H1 (cell line): ENCODE results near the gene EGF. TPM values are rescaled to one million over a fixed set of nuclear protein-coding genes. Genes with fewer than 3 reads are reported as not detected.

ENCODE experiments used
- CTCF ChIA-PET: fragments of 300-600 bp; sonication (Branson Sonifier 250); formaldehyde crosslinking; loops from one replicate; lab custom pipeline; 2021; ENCODE audit not compliant: partially characterized antibody; lab: Charles Lee
- POLR2A ChIA-PET: fragments of 300-600 bp; sonication (Branson Sonifier 250); formaldehyde crosslinking; loops from one replicate; lab custom pipeline; 2021; ENCODE audit warnings: inconsistent platforms; ENCODE audit not compliant: partially characterized antibody; lab: Charles Lee
- DNase-seq, 2 experiments: peaks; one replicate each; pipeline versions ENCODE4 v3.0.0 to v3.0.0-alpha.2; 2010 to 2022; ENCODE audit warnings: low spot score in 2 of 2, low read depth in 1 of 2, mixed read lengths in 1 of 2
- FAIRE-seq: peaks from 2 replicates; lab custom pipeline; 2011; peaks lifted over from hg19 to GRCh38; lab: Jason Lieb, UNC
- H2AFZ ChIP-seq: 2 replicates; pipeline ENCODE4 v1.8.1; 2012; ENCODE audit warnings: low read length, inconsistent platforms
- H2AK5ac ChIP-seq: 2 replicates; pipeline ENCODE4 v1.6.1; 2013; ENCODE audit warnings: low read depth, low read length
- H2BK120ac ChIP-seq: replicated peaks from 2 replicates; pipeline ENCODE3; 2013; ENCODE audit warnings: low read depth, low read length, inconsistent platforms
- H2BK12ac ChIP-seq: 2 replicates; pipeline ENCODE4 v1.6.1; 2013; ENCODE audit warnings: low read depth, low read length
- H2BK15ac ChIP-seq: 2 replicates; pipeline ENCODE4 v1.6.1; 2013; ENCODE audit warnings: low read length
- H2BK20ac ChIP-seq: 2 replicates; pipeline ENCODE4 v1.6.1; 2013; ENCODE audit warnings: low read length
- H2BK5ac ChIP-seq: 2 replicates; pipeline ENCODE4 v1.6.1; 2013; ENCODE audit warnings: low read depth, low read length
- H3K14ac ChIP-seq: 2 replicates; pipeline ENCODE4 v1.6.1; 2013; ENCODE audit warnings: inconsistent platforms; ENCODE audit not compliant: insufficient read length
- H3K18ac ChIP-seq: 2 replicates; pipeline ENCODE4 v1.6.1; 2013; ENCODE audit warnings: low read length; ENCODE audit errors: extremely low read depth
- H3K23ac ChIP-seq: 2 replicates; pipeline ENCODE4 v1.6.1; 2013; ENCODE audit warnings: inconsistent platforms; ENCODE audit not compliant: insufficient read length
- H3K23me2 ChIP-seq: 2 replicates; pipeline ENCODE4 v1.6.1; 2013; ENCODE audit warnings: low read depth, low read length
- H3K27ac ChIP-seq: 2 replicates; pipeline ENCODE4 v1.6.1; 2011; ENCODE audit warnings: low read depth, low read length, inconsistent platforms
- H3K27me3 ChIP-seq, 4 experiments: replicated peaks in 1 of 4; 1 replicate in 1 of 4; 2 replicates in 3 of 4; pipeline versions ENCODE4 v1.6.1 to v1.8.1; 2011 to 2013; ENCODE audit warnings: low read length in 3 of 4, mild to moderate bottlenecking in 3 of 4, inconsistent platforms in 2 of 4, mixed read lengths in 2 of 4, moderate library complexity in 1 of 4; ENCODE audit not compliant: control insufficient read depth in 3 of 4, insufficient read depth in 3 of 4; ENCODE audit errors: extremely low read depth in 1 of 4
- H3K36me3 ChIP-seq, 4 experiments: 2 replicates each; pipeline versions ENCODE4 v1.6.1 to v1.8.1; 2011 to 2013; ENCODE audit warnings: mild to moderate bottlenecking in 4 of 4, low read length in 3 of 4, moderate library complexity in 2 of 4, control low read depth in 1 of 4, inconsistent platforms in 1 of 4; ENCODE audit not compliant: insufficient read depth in 4 of 4, control insufficient read depth in 2 of 4
- H3K4ac ChIP-seq: replicated peaks from 2 replicates; pipeline ENCODE3; 2013; ENCODE audit warnings: low read length, low read depth, mixed read lengths, inconsistent platforms; ENCODE audit not compliant: insufficient read length
- H3K4me1 ChIP-seq, 4 experiments: replicated peaks in 1 of 4; 1 replicate in 1 of 4; 2 replicates in 3 of 4; pipeline versions ENCODE4 v1.6.1 to v1.8.1; 2011 to 2013; ENCODE audit warnings: low read length in 3 of 4, inconsistent platforms in 2 of 4, mixed read lengths in 1 of 4; ENCODE audit not compliant: insufficient read depth in 4 of 4, control insufficient read depth in 3 of 4
- H3K4me2 ChIP-seq, 2 experiments: 2 replicates each; pipeline versions ENCODE4 v1.6.1 to v1.8.1; 2011 to 2013; ENCODE audit warnings: low read depth in 2 of 2, low read length in 2 of 2, control low read depth in 1 of 2, inconsistent platforms in 1 of 2, mild to moderate bottlenecking in 1 of 2; ENCODE audit not compliant: insufficient read depth in 1 of 2
- H3K4me3 ChIP-seq, 4 experiments: fragments of 200-600, 300-600 bp in 1 of 4; sonication (generic), shearing (Covaris generic), sonication (Bioruptor Twin) in 1 of 4; 2 replicates each; pipeline versions ENCODE4 v1.5.1 to v1.8.1; 2011 to 2016; ENCODE audit warnings: low read length in 4 of 4, low read depth in 3 of 4, control low read depth in 2 of 4, inconsistent platforms in 2 of 4, mild to moderate bottlenecking in 2 of 4, mixed read lengths in 1 of 4, moderate library complexity in 1 of 4; ENCODE audit not compliant: insufficient read depth in 2 of 4; ENCODE audit errors: extremely low read depth in 1 of 4
- H3K56ac ChIP-seq: replicated peaks from 2 replicates; pipeline ENCODE3; 2013; ENCODE audit warnings: low read depth, mild to moderate bottlenecking, mixed read lengths, low read length, inconsistent platforms; ENCODE audit not compliant: insufficient read length
- H3K79me1 ChIP-seq: 2 replicates; pipeline ENCODE4 v1.6.1; 2013; ENCODE audit warnings: low read depth, low read length, control low read depth
- H3K79me2 ChIP-seq, 2 experiments: 2 replicates each; pipeline versions ENCODE4 v1.6.1 to v1.8.1; 2012 to 2013; ENCODE audit warnings: low read length in 2 of 2, mild to moderate bottlenecking in 2 of 2, inconsistent platforms in 1 of 2; ENCODE audit not compliant: insufficient read depth in 2 of 2, control insufficient read depth in 1 of 2
- H3K9ac ChIP-seq, 4 experiments: replicated peaks in 1 of 4; 1 replicate in 1 of 4; 2 replicates in 3 of 4; pipeline versions ENCODE4 v1.6.1 to v1.8.1; 2011 to 2013; ENCODE audit warnings: low read depth in 3 of 4, low read length in 3 of 4, control low read depth in 2 of 4, mild to moderate bottlenecking in 2 of 4, moderate library complexity in 2 of 4, inconsistent platforms in 1 of 4; ENCODE audit errors: extremely low read depth in 1 of 4
- H3K9me3 ChIP-seq, 2 experiments: 2 replicates each; pipeline versions ENCODE4 v1.6.1 to v1.8.1; 2012 to 2013; ENCODE audit warnings: mild to moderate bottlenecking in 2 of 2, moderate library complexity in 2 of 2, control low read depth in 1 of 2, inconsistent platforms in 1 of 2, low read depth in 1 of 2, low read length in 1 of 2, mixed read lengths in 1 of 2; ENCODE audit not compliant: insufficient read depth in 2 of 2
- H4K20me1 ChIP-seq, 2 experiments: replicated peaks in 1 of 2; 2 replicates each; pipeline versions ENCODE3 to v1.8.1; 2011 to 2013; ENCODE audit warnings: inconsistent platforms in 2 of 2, low read length in 2 of 2, mild to moderate bottlenecking in 1 of 2; ENCODE audit not compliant: insufficient read depth in 2 of 2, control insufficient read depth in 1 of 2
- H4K5ac ChIP-seq: 2 replicates; pipeline ENCODE4 v1.6.1; 2013; ENCODE audit warnings: low read length, low read depth, mixed read lengths, inconsistent platforms; ENCODE audit not compliant: insufficient read length
- H4K8ac ChIP-seq: 2 replicates; pipeline ENCODE4 v1.8.0; 2013; ENCODE audit warnings: mild to moderate bottlenecking, moderate library complexity, low read length, inconsistent platforms; ENCODE audit not compliant: insufficient read depth; ENCODE audit errors: extremely low read depth
- H4K91ac ChIP-seq: replicated peaks from 2 replicates; pipeline ENCODE3; 2013; ENCODE audit warnings: low read length, mixed read lengths, inconsistent platforms; ENCODE audit not compliant: insufficient read length
- PHF8 ChIP-seq: fragments of 200-600 bp; sonication (generic); conservative IDR thresholded peaks from 2 replicates; pipeline ENCODE4 v1.7.1; 2012; ENCODE audit warnings: low read depth, mild to moderate bottlenecking, inconsistent platforms, low read length, moderate library complexity
- SIRT6 ChIP-seq: IDR thresholded peaks from one replicate; pipeline ENCODE4 v1.7.1; 2012; ENCODE audit warnings: low read length, inconsistent platforms
- TBP ChIP-seq: IDR thresholded peaks from 2 replicates; pipeline ENCODE4 v1.6.1; 2011; ENCODE audit warnings: low read depth, low read length, improper control_type of control experiment
- WGBS, 2 experiments: shearing (Covaris generic) in 1 of 2; methylation state at CpG; one replicate each; pipeline versions ENCODE4 v1.1.6 to v1.1.7; 2013 to 2015; ENCODE audit warnings: low lambda C conversion rate in 2 of 2, mixed read lengths in 2 of 2, inconsistent platforms in 1 of 2, low coverage in 1 of 2, missing lambda C conversion rate in 1 of 2; ENCODE audit not compliant: insufficient replicate concordance in 2 of 2, insufficient coverage in 1 of 2, insufficient read length in 1 of 2; ENCODE audit errors: extremely low coverage in 1 of 2, missing lambda C conversion rate in 1 of 2; 5-methylcytosine and 5-hydroxymethylcytosine counted together
- polyA plus RNA-seq, 7 experiments: library from polyadenylated mRNA; depleted of rRNA in 3 of 7; stranded (reverse) in 5 of 7; unstranded in 2 of 7; fragments of >200 nt in 5 of 7; fragments of 200-250 nt in 2 of 7; gene quantifications; 1 replicate in 5 of 7; 2 replicates in 1 of 7; 4 replicates in 1 of 7; pipeline versions ENCODE4 v1.2.1 to v1.2.3, GENCODE V29; 2011 to 2013; ENCODE audit warnings: missing spikeins in 2 of 7, mixed read lengths in 2 of 7
- total RNA-seq: library from RNA; stranded (reverse); fragmentation: NEBNext Ultra II Directional; extraction: Animal tissue kit (Norgen Biotek cat#: 25700); gene quantifications from 2 replicates; pipeline ENCODE4 v1.2.1, GENCODE V29; 2021

Gene EGF
- total and polyA plus RNA-seq, 2 of the 8 experiments (the other 6 are each of a cell fraction or from before 2014, with no cell fraction given): 1.5 to 2.6 TPM

DNA sequence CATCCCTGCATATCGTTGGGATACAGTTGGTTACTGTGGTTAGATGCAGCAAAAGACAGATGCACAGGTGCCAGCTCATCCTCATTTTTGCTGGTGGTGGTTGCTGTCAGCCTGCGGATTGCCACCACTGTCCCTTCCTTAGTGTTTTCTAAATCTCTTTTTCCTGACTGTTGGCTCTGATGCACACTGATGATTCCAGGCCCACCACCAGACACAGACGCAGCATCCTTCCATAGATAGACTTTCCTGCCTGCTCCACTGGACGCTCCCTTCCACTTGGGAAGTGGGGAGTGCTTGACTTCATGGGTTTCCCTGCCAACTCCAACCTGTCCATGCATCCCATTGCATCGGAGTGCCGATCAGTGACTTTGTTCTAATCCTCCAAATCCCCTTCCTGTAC lies 101.5 kb downstream of the EGF start:
- Histone ChIP-seq H4K8ac (no peak overlapping the region), H2BK12ac (0 out of 2 replicates have a peak overlapping the region, but pooled peaks have one; percentile 22), H3K18ac (no peak overlapping the region), H4K5ac (no peak overlapping the region), H3K27me3 (no peaks in the 10 kb centered on the region), H2BK5ac (no peak overlapping the region), H3K23ac (peak overlapping the region; percentile 38), H4K91ac (peak overlapping the region; percentile 46), H3K79me1 (no peaks in the 10 kb centered on the region), H3K56ac (no peak overlapping the region), H4K20me1 (no peaks in the 10 kb centered on the region), H3K4me2 (no peak overlapping the region), H2BK120ac (no peak overlapping the region), H3K9me3 (no peaks in the 10 kb centered on the region), H3K79me2 (no peaks in the 10 kb centered on the region), H3K27ac (no peak overlapping the region), H2AK5ac (peak overlapping the region; percentile 87; the same call in 1 of the 2 replicates), H3K4ac (no peak overlapping the region), H3K4me3 (no peak overlapping the region), H3K9ac (no peak overlapping the region), H2BK15ac (no peak overlapping the region), H3K23me2 (no peaks in the 10 kb centered on the region), H3K36me3 (no peaks in the 10 kb centered on the region), H3K4me1 (0 out of 7 replicates have a peak, but pooled peaks cover 0 to 2% (median 0%) of the 10 kb centered on the region in 4 experiments), H3K14ac (no peak overlapping the region), H2BK20ac (no peak overlapping the region), H2AFZ (peak overlapping the region; percentile 41; the same call in 1 of the 2 replicates)
- no peak for FAIRE-seq
- DNase-seq: no peak
- ChIA-PET POLR2A (no interaction called here), CTCF (interaction anchor here (1.1 to 2.1 kb wide), 3 partner anchors 12 to 498 kb away, joined by 3 to 7 read pairs (median 3); no protein-coding TSS in a partner anchor)
- WGBS, 2 experiments: 92% methylated on average over 6 of the region's 6 CpGs; no CpG with 5 or more reads in 1 of the 2 experiments
- no peak for TF ChIP-seq PHF8
- TF ChIP-seq TBP: no peak
- no peak for TF ChIP-seq SIRT6
